SIG-M5 treated with dmso at 0.1 percent for 504 hours (cell line): ENCODE results near the gene IQCM.

ENCODE experiments used
- DNase-seq: peaks from one replicate; lab custom pipeline; 2025; ENCODE audit not compliant: unreplicated experiment; lab: John Stamatoyannopoulos, UW

Gene IQCM, protein sequence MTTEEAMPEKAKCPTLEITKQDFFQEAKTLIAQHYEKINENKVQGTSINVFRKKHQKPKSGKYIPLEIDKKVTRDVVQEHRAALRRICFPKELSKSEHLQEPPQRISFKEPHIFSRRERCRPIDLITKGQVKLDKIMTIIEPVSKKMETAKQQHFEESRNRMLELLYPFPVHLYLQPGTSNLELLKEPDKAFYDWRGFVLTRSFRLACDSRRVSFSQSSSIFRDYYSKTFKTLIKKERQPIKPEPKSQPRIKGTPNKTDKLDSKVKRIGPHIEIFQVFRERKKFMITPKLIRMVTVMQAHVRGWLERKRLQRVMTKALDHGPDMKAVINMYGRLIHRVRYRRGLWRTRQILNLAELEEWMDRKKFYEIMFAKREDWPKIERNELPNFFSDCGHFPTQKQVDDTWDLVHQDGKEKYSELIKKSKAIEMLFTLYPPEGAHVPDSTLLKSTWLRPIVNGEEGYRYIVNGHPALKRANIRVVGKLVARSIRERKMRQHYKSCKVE

DNA sequence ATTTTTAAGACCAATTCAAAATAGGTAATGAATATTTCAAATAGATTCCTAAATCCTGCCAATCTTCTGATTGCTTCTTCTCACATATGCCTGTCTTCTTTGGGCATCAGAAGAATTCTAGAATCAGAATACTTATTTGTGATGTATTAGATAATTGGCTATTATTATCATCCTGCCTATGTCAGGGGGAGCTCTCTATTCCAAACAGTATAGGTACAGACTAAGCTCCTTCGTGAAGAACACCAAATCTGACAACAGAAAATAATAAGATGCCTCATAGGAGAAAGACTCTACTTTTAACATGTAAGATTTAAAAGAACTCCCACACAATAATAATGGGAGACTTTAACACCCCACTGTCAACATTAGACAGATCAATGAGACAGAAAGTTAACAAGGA, at the start of gene IQCM:
Gene IQCM (minus strand): TSS at position 101 of the 400 bp plus-strand sequence. CDS start 73,152 bp downstream, outside the sequence.
- no peak for DNase-seq

DNA sequence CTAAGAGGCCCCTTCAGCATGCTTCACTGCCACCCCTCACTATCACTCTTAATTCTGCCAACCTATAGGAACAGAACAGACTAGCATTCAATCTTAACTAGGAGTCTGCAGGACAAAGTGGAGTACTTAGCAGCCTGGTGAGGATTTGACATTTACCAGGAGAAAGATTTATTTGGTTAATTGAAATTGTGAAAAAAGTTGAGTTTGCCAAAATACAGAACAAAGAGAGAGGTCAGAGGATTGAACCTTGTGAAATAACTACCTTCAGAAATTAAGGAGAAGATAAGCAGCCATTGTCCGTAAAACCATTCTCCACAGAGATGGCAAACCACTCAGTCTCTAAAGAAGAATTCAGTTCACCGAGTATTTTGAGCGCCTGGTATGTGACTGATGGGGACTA, 41.8 kb upstream of the IQCM start:
- DNase-seq, result no peak

- no peak for DNase-seq
Observed at GRCh38 chr4:149845743-149846142, 30.1 kb upstream of the IQCM start.

DNA sequence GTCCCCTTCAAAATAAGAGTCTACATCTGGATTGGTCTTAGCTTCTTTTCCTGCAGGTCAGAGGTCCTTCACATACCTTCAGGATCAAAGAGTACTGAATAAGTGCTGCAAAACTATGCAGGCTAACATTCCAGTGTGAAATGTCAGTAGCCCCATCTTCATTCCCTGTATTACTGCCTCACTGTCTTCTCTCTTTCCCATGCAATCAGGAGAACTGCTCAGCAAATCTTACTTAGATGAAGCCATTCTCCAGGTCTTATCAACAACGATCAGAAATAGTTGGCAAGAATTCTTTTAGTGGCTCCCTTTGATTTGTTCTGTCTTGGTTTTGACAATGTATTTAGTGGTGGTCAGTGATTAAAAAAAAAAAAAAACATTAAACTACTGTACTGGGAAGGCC, 26.0 kb upstream of the IQCM start:
- DNase-seq, result no peak

DNA sequence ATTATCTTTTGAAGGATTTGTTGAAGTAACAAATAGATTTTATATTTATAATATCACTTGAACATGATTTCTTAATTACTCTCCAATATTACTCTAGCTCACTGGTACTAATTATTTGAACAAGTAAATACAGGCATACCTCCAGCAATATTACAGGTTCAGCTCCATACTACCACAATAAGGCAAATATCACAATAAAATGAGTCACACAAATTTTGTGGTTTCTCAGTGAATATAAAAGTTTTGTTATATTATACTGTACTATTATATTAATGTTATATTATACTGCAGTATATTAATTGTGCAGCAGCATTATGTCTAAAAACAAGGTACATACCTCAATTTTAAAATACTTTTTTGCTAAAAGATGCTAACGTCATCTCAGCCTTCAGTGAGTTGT, 22.4 kb upstream of the IQCM start:
- no peak for DNase-seq

DNA sequence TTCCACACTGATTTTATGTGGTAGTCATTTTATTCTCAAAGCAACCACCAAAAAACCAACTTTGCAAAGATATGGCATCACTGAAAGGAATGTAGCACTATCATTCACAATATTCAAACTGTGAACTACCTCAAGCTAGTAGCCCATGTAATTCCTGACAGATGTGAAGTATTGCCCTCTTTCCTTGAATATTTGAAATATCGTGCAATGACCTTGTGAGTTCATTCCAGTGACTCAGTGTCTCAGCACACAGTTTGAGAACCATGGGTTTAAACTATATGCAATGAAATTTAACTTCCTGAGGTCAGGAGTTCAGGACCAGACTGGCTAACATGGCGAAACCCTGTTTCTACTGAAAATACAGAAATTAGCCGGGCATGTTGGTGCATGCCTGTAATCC, 20.9 kb upstream of the IQCM start:
- DNase-seq, result no peak

- DNase-seq, result no peak
Observed at GRCh38 chr4:149835280-149835679, 19.6 kb upstream of the IQCM start.

GRCh38 chr4:149831656-149832208, 16.1 kb upstream of the IQCM start:
- DNase-seq, result no peak

- DNase-seq, result no peak
Observed at GRCh38 chr4:149830823-149831222, 15.2 kb upstream of the IQCM start.

DNA sequence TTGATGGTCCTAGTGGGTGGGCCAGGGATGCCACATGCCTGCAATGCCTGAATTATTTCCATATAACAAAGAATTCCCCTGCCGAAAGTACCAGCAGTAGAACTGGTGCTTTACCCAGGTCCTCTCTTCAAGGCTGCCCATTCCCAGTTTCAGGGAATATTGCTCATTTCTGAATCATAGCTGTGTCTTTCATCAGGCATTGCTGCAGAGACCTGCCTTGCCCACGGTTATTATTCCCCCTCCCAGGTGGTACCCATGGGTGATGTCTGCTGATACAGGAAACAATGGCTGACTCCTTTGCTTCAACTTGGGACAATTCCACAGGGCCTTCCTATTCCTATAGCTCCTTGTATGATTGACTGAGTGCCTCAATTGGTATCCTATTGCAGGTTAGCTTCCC, 9.7 kb upstream of the IQCM start:
- DNase-seq, result no peak

- no peak for DNase-seq
Observed at GRCh38 chr4:149823769-149824221, 8.2 kb upstream of the IQCM start.

GRCh38 chr4:149801416-149801815, 14.2 kb downstream of the IQCM start:
- DNase-seq, result no peak

DNA sequence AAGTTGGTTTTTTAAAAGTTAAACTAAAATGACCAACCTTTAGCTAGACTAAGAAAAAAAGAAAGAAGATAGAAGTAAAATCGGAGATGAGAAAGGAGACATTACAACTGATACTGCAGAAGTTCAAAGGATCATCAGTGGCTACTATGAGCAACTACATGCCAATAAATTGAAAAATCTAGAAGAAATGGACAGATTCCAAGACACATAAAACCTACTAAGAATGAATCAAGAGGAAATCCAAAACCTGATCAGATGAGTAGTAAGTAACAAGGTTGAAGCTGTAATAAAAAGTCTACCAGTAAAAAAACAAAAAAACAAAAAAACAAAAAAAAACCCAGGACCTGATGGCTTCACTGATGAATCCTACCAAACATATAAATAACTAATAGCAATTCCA, 16.1 kb downstream of the IQCM start:
- no peak for DNase-seq

DNA sequence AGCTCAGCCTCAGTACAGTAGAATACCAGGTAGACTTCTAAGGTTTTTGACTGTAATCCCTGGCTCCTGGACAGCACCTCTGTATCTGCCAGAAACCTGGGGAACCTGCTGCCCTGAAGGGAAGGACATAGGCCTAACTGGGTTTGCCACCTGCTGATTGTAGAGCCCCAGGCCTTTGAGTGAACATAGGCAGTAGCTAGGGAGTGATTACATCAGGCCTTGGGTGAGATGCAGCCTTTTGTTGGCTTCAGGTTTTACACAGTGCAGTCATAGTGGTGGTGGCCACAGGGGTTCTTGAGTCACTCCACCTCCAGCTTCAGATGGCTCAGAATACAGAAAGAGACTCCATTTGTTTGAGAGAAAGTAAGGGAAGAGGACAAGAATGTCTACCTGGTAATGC, 19.3 kb downstream of the IQCM start:
- DNase-seq, result no peak

GRCh38 chr4:149795256-149795655, 20.4 kb downstream of the IQCM start:
- no peak for DNase-seq

- no peak for DNase-seq
Observed at GRCh38 chr4:149794352-149794751, 21.3 kb downstream of the IQCM start.

DNA sequence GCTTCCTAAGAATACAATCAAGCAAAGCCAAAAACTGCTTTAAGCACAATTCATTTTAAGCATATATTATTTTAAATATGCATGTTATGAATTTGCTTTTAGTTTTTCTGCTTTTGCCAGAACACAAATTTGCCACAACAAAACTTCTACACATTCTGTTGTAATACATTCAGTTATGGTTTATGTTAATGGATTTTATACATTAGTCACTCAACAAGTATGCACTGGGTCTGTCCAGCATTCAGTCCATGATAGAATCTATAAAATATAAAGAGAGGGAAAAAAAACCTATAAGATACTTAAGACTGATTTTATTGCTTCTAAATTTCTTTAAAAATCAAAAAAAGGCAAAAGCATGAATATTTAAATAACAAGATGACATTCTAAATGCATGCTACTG, 22.2 kb downstream of the IQCM start:
- no peak for DNase-seq

DNA sequence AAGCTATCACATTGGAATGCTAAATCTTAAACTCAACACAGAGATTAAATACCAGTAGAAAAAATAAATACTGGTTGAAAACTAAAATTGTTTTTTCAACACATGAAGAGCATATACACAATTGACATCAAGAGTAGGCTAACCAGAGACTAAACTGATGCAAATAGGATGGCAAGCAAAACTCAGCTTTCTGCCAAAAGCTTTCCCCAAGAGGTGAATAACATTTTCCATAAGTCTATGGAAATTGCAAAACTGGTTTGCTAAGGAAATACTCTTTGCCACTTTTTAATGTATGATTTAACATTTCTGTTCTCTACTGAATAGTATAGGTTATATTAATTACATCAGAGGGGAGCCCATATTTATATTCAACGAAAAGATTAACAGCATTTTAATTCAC, 23.8 kb downstream of the IQCM start:
- DNase-seq, result no peak

DNA sequence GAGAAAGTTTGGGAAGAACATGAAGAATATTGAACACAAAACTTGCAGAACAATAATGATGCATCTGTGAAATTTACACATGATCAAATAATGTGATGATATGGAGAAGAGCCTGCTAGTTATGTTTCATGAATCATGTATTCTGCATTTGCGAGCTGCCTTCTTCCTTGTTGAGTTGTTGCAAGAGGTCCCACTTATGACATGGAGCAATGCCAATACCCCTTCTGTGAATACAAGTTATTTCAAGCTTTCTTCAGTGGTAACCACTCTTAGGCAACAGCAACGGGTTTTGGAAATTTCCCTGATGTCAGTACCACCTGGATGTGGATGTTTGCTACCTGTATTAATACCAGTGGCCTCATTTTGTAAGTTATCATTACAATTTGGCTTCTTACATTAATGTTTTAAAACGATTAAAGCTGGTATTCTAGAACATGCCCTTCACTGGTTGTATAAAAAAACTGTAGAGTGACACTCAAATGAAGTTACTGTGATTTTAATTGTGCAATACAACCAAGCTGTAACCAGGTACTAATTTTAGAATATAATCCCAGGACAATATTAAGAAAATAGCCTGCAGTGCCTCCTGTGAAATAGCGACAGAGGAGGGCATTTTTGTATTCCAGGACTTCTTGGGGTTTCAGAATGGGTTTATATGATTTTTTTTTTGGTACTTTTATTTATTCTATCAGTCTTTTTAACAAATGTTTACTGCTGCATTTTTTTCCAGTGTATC, 25.3 kb downstream of the IQCM start:
- no peak for DNase-seq

DNA sequence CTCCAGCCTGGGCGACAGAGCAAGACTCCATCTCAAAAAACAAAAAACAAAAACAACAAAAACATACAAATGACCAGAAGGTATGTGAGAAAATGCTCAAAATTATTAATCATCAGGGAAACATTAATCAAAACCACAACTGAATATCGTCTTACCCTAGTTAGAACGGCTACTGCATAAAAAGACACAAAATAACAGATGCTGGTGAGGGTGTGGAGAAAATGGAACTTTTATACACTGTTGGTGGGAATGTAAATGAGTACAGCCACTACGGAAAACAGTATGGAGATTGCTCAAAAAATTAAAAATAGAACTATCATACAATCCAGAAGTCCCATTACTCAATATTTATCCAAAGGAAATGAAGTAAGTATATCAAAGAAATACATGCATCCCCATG, 27.3 kb downstream of the IQCM start:
- DNase-seq, result no peak

DNA sequence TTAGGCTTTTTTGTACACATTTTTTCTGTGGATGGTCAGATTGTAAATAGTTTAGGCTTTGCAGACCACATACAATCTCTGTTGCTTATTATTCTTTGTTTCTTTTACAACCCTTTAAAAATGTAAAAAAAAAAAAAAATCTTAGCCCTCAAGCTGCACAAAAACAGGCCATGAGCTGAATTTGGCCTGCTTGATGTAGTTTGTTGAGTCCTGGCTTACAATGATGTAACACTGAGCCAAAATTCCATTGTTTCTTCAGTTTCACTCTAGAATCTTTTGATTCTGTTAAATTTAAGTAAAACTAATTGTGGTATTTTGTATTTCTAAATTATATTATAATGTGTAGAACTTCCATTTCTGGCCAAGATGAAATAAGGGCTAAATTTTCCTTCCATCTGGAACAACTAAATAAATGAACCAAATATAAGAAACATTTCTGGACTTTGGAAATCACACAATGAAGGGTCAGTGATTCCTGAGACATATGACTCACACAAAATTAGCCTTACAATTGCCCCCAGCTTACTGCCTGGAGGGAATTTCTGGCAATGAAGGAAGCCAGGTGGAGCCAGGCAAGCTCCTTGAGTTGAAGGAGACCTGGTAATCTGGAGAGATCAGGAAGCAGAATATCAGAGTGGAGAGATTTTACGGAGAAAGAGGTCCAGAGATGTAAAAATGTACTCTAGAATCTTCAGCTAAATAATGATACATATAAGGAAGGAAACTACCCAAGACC, 29.8 kb downstream of the IQCM start:
- DNase-seq, result no peak
